Heart left ventricle (tissue), 13 donors: ENCODE results near the gene COL27A1.

Experiments
- POLR2A ChIP-seq, 2 donors: fragments of 450-650 bp; IDR thresholded peaks; one replicate each; pipeline ENCODE4 v1.6.1; 2017; ENCODE audit warnings: antibody characterized with exemption in 2 of 2, mild to moderate bottlenecking in 2 of 2, moderate library complexity in 2 of 2
- TF ChIP-seq, protein P1 (sequence below), 12 donors: fragments of 200-600 bp; sonication (generic) in 4 of 12; IDR thresholded peaks; one replicate each; pipeline versions ENCODE4 v1.5.0 to v1.8.0; 2018 to 2022; ENCODE audit warnings: antibody characterized with exemption in 12 of 12, mild to moderate bottlenecking in 5 of 12
- donor health status: ischemic (EF 13 %, LVEDD 7.1; RV severe dilation, severe dysfunction).
- donor health status: DM: no; HTN: yes; CAD: no.
- donor health status: DM: no; HTN: no; CAD: no.
- donor health status: ischemic (EF 25% LVEDD 6.9; RV normal size, moderate dysfunction).
- donor health status: ischemic (EF 25% LVEDD 5.7; RV mildly dilated, moderate dysfunction).
- donor health status: ischemic (EF 35%, LVEDD 5.7; RV mildly dilated, moderate dysfunction).
- donor health status: nonischemic (EF 11% LVEDD 7.7; RV severe dilation, severe dysfunction).
- donor health status: DM: yes; HTN: yes; CAD: no.
- donor health status: PGD.
- donor health status: ischemic (EF 29% LVEDD 5.4; RV normal size, mild dysfunction).
- donor health status: nonischemic (EF 23%, LVEDD 6.1; RV moderate dilation, normal function).

DNA sequence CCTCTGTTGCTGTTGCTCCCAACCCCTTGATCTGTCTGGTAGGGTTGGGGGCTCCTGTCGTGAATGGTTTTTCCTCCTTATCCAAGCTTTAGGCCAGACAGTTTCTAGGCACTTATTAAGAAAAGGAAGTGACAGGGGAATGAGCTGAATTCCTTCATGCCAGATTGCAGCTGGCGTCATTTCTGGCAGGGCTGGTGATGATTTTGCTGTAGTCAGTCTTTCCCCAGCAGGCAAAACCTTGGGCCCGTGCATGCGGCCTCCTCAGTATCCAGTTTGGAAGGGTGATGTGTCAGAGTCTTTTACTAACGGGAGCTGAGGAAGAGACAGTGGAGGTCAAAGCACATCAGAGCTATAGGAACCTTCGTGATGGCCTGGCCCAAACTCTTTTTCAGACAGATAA, 58.8 kb downstream of the COL27A1 start:
- TF ChIP-seq, protein P1, sequence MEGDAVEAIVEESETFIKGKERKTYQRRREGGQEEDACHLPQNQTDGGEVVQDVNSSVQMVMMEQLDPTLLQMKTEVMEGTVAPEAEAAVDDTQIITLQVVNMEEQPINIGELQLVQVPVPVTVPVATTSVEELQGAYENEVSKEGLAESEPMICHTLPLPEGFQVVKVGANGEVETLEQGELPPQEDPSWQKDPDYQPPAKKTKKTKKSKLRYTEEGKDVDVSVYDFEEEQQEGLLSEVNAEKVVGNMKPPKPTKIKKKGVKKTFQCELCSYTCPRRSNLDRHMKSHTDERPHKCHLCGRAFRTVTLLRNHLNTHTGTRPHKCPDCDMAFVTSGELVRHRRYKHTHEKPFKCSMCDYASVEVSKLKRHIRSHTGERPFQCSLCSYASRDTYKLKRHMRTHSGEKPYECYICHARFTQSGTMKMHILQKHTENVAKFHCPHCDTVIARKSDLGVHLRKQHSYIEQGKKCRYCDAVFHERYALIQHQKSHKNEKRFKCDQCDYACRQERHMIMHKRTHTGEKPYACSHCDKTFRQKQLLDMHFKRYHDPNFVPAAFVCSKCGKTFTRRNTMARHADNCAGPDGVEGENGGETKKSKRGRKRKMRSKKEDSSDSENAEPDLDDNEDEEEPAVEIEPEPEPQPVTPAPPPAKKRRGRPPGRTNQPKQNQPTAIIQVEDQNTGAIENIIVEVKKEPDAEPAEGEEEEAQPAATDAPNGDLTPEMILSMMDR (IDR thresholded peaks at IDR 0.05), result no peak
- TF ChIP-seq POLR2A (IDR thresholded peaks at IDR 0.05), result no peak
